H1 (cell line): Measurements from ENCODE around the gene OGFOD2. TPM values are rescaled to one million over a fixed set of nuclear protein-coding genes. Genes with fewer than 3 reads are reported as not detected.

Experiments used
- CHD7 ChIP-seq: fragments of 300-600 bp; sonication (generic); IDR thresholded peaks from 2 replicates; pipeline ENCODE4 v1.7.1; 2012; ENCODE audit warnings: low read length, moderate library complexity, mild to moderate bottlenecking, inconsistent platforms; ENCODE audit not compliant: insufficient replicate concordance
- GTF2F1 ChIP-seq: IDR thresholded peaks from 2 replicates; pipeline ENCODE4 v1.6.1; 2012; ENCODE audit warnings: low read depth, low read length, improper control_type of control experiment, borderline replicate concordance
- MAX ChIP-seq: IDR thresholded peaks from 2 replicates; pipeline ENCODE4 v1.6.1; 2012; ENCODE audit warnings: inconsistent platforms
- POU5F1 ChIP-seq: IDR thresholded peaks from 2 replicates; pipeline ENCODE4 v1.6.1; 2011; ENCODE audit warnings: low read depth, mild to moderate bottlenecking, low read length, moderate library complexity
- RNF2 ChIP-seq: fragments of 200-900, 300-1000 bp; sonication (generic); IDR thresholded peaks from 2 replicates; pipeline ENCODE4 v1.7.1; 2016; ENCODE audit warnings: borderline replicate concordance, low read depth, mild to moderate bottlenecking, antibody characterized with exemption, low read length; ENCODE audit not compliant: poor library complexity, severe bottlenecking; ENCODE audit errors: missing control alignments
- SRF ChIP-seq: IDR thresholded peaks from 2 replicates; pipeline ENCODE4 v1.6.1; 2011; ENCODE audit warnings: mild to moderate bottlenecking, low read depth, low read length, moderate library complexity
- polyA plus RNA-seq, 7 experiments: library from polyadenylated mRNA; depleted of rRNA in 3 of 7; stranded (reverse) in 5 of 7; unstranded in 2 of 7; fragments of >200 nt in 5 of 7; fragments of 200-250 nt in 2 of 7; gene quantifications; 1 replicate in 5 of 7; 2 replicates in 1 of 7; 4 replicates in 1 of 7; pipeline versions ENCODE4 v1.2.1 to v1.2.3, GENCODE V29; 2011 to 2013; ENCODE audit warnings: missing spikeins in 2 of 7, mixed read lengths in 2 of 7
- total RNA-seq: library from RNA; stranded (reverse); fragmentation: NEBNext Ultra II Directional; extraction: Animal tissue kit (Norgen Biotek cat#: 25700); gene quantifications from 2 replicates; pipeline ENCODE4 v1.2.1, GENCODE V29; 2021
- TF ChIP-seq, protein P1 (sequence below): IDR thresholded peaks from 2 replicates; pipeline ENCODE4 v1.6.1; 2011; ENCODE audit warnings: low read length, improper control_type of control experiment

Gene OGFOD2
- total and polyA plus RNA-seq, 2 of the 8 experiments (the other 6 are each of a cell fraction or from before 2014, with no cell fraction given): 17.3 to 20.3 TPM

DNA sequence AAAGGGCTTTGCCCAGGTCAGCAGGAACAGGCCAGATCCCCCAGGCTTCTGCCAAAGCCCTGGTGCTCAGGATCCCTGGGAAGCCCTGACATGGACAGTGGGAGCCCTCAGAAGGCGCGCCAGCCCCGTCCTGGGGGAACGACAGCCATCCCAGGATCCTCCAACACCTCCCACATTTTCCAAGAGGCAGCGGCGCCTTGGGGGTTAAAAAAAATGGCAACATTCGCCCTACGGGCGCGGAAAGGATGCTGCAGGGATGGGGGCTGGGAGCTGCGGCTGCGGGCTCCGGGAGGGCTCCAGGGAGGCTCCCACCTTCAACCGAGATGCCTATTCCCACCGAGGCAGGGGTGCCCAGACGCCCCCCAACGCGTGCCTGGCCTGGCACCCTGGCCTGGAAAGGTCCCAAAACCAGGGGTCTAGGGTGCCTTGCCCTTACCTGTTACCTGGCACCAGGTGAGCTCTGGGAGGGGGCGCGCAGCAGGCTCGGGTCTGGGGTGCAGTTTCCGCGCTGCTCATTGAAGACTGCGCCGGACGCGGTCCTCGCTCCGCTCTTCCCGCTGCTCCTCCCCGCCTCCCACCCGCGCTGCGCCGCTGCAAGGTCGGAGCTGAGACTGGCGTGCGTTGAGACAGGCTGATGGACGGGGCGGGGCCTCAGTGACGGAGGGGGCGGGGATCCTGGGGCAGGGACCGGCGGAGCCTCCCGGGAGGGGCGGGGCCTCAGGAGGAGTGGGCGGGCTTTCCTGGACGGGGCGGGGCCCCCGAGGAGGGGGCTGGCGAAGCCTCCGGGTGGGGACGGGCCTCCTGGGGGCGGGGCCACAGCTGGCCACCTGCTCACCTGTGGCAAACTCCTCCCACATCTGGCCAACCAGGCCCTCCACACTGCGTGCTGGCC is 8.9 kb upstream of the OGFOD2 start, which contains the start of gene ABCB9 (continued):
- TF ChIP-seq, protein P1, sequence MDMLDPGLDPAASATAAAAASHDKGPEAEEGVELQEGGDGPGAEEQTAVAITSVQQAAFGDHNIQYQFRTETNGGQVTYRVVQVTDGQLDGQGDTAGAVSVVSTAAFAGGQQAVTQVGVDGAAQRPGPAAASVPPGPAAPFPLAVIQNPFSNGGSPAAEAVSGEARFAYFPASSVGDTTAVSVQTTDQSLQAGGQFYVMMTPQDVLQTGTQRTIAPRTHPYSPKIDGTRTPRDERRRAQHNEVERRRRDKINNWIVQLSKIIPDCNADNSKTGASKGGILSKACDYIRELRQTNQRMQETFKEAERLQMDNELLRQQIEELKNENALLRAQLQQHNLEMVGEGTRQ: no peak
- TF ChIP-seq SRF (no peak), CHD7 (no peak), GTF2F1 (no peak), RNF2 (no peak), POU5F1 (no peak), MAX (peak; percentile 58)
